H9 (cell line): ENCODE data around the gene LEFTY1. TPM values are rescaled to one million over a fixed set of nuclear protein-coding genes. Genes with fewer than 3 reads are reported as not detected.

ENCODE experiments used
- DNase-seq: peaks from one replicate; pipeline ENCODE4 v3.0.0-alpha.2; 2017
- H2AFZ ChIP-seq: one replicate; pipeline ENCODE4 v1.6.1; 2013; ENCODE audit warnings: mild to moderate bottlenecking, low read length, control low read depth, moderate library complexity
- H2AK5ac ChIP-seq: 2 replicates; pipeline ENCODE4 v1.6.1; 2013; ENCODE audit warnings: low read length, control low read depth, mixed read lengths; ENCODE audit not compliant: insufficient read length
- H2BK120ac ChIP-seq: one replicate; pipeline ENCODE4 v1.6.1; 2013; ENCODE audit warnings: low read depth, mild to moderate bottlenecking, low read length, control low read depth, inconsistent platforms; ENCODE audit not compliant: poor library complexity, severe bottlenecking
- H2BK12ac ChIP-seq: 2 replicates; pipeline ENCODE4 v1.6.1; 2013; ENCODE audit warnings: low read length, control low read depth, mixed read lengths, low read depth; ENCODE audit not compliant: insufficient read length
- H2BK15ac ChIP-seq: 2 replicates; pipeline ENCODE4 v1.6.1; 2013; ENCODE audit warnings: low read depth, low read length, control low read depth
- H2BK20ac ChIP-seq: one replicate; pipeline ENCODE4 v1.6.1; 2013; ENCODE audit warnings: low read depth, mild to moderate bottlenecking, low read length, control low read depth, inconsistent platforms; ENCODE audit not compliant: poor library complexity, severe bottlenecking
- H2BK5ac ChIP-seq: 2 replicates; pipeline ENCODE4 v1.6.1; 2013; ENCODE audit warnings: low read length, control low read depth, mixed read lengths; ENCODE audit not compliant: insufficient read length
- H3K14ac ChIP-seq: 2 replicates; pipeline ENCODE4 v1.6.1; 2013; ENCODE audit warnings: low read length, control low read depth; ENCODE audit not compliant: insufficient read depth
- H3K18ac ChIP-seq: 2 replicates; pipeline ENCODE4 v1.6.1; 2013; ENCODE audit warnings: low read depth, mild to moderate bottlenecking, mixed read lengths, low read length, control low read depth; ENCODE audit not compliant: insufficient read length
- H3K23ac ChIP-seq: 2 replicates; pipeline ENCODE4 v1.6.1; 2013; ENCODE audit warnings: low read length, control low read depth, mixed read lengths, low read depth; ENCODE audit not compliant: insufficient read length
- H3K23me2 ChIP-seq: 2 replicates; pipeline ENCODE4 v1.6.1; 2013; ENCODE audit warnings: low read depth, mild to moderate bottlenecking, mixed read lengths, low read length, control low read depth; ENCODE audit not compliant: insufficient read length, poor library complexity, severe bottlenecking
- H3K27ac ChIP-seq: 2 replicates; pipeline ENCODE4 v1.5.1; 2013; ENCODE audit warnings: low read length, control low read depth, mixed read lengths, low read depth; ENCODE audit not compliant: insufficient read length
- H3K27me3 ChIP-seq: 2 replicates; pipeline ENCODE4 v1.6.1; 2013; ENCODE audit warnings: low read length, control low read depth, inconsistent platforms; ENCODE audit not compliant: insufficient read depth
- H3K4ac ChIP-seq: 2 replicates; pipeline ENCODE4 v1.6.1; 2013; ENCODE audit warnings: low read depth, mild to moderate bottlenecking, control low read depth, inconsistent platforms, low read length, moderate library complexity
- H3K4me1 ChIP-seq: 2 replicates; pipeline ENCODE4 v1.6.1; 2013; ENCODE audit warnings: low read length, control low read depth, inconsistent platforms; ENCODE audit not compliant: insufficient read depth
- H3K4me2 ChIP-seq: 2 replicates; pipeline ENCODE4 v1.6.1; 2013; ENCODE audit warnings: low read length, control low read depth, mixed read lengths; ENCODE audit not compliant: insufficient read length, insufficient read depth
- H3K56ac ChIP-seq: 2 replicates; pipeline ENCODE4 v1.6.1; 2013; ENCODE audit warnings: low read depth, mild to moderate bottlenecking, mixed read lengths, low read length, control low read depth; ENCODE audit not compliant: insufficient read length
- H3K79me1 ChIP-seq: 2 replicates; pipeline ENCODE4 v1.6.1; 2013; ENCODE audit warnings: low read depth, mild to moderate bottlenecking, moderate library complexity, low read length, control low read depth, inconsistent platforms; ENCODE audit not compliant: insufficient read depth, poor library complexity, severe bottlenecking
- H3K79me2 ChIP-seq: 2 replicates; pipeline ENCODE4 v1.6.1; 2013; ENCODE audit warnings: low read length, control low read depth, inconsistent platforms; ENCODE audit not compliant: insufficient read depth
- H3K9ac ChIP-seq: 2 replicates; pipeline ENCODE4 v1.6.1; 2013; ENCODE audit warnings: low read length, control low read depth, mixed read lengths; ENCODE audit not compliant: insufficient read length; ENCODE audit errors: extremely low read depth
- H3K9me3 ChIP-seq: one replicate; pipeline ENCODE4 v1.6.1; 2013; ENCODE audit warnings: low read depth, low read length, inconsistent platforms; ENCODE audit not compliant: control insufficient read depth
- H3T11ph ChIP-seq: one replicate; pipeline ENCODE4 v1.6.1; 2013; ENCODE audit warnings: mild to moderate bottlenecking, low read length, control low read depth, inconsistent platforms
- H4K20me1 ChIP-seq: one replicate; pipeline ENCODE4 v1.6.1; 2013; ENCODE audit not compliant: control insufficient read depth, insufficient read length, insufficient read depth
- H4K5ac ChIP-seq: 2 replicates; pipeline ENCODE4 v1.6.1; 2013; ENCODE audit warnings: low read depth, mild to moderate bottlenecking, mixed read lengths, low read length, control low read depth; ENCODE audit not compliant: insufficient read length
- H4K8ac ChIP-seq: replicated peaks from 2 replicates; pipeline ENCODE4 v1.6.1; 2013; ENCODE audit warnings: low read length, control low read depth, mixed read lengths, low read depth; ENCODE audit not compliant: insufficient read length
- H4K91ac ChIP-seq: 2 replicates; pipeline ENCODE4 v1.6.1; 2013; ENCODE audit warnings: low read depth, mild to moderate bottlenecking, moderate library complexity, mixed read lengths, low read length, control low read depth; ENCODE audit not compliant: insufficient read length
- H3K27ac Mint-ChIP-seq, 3 experiments: 2 replicates in 2 of 3; 3 replicates in 1 of 3; pipeline ENCODE4 v1.8.0; 2020 to 2021; ENCODE audit warnings: mixed read lengths in 3 of 3, mild to moderate bottlenecking in 1 of 3, moderate library complexity in 1 of 3
- H3K27me3 Mint-ChIP-seq: 2 replicates; pipeline ENCODE4 v1.8.0; 2021; ENCODE audit warnings: low read depth, mild to moderate bottlenecking, moderate library complexity, mixed read lengths
- H3K36me3 Mint-ChIP-seq, 3 experiments: 2 replicates in 2 of 3; 3 replicates in 1 of 3; pipeline ENCODE4 v1.8.0; 2020 to 2021; ENCODE audit warnings: low read depth in 3 of 3, mixed read lengths in 3 of 3; ENCODE audit not compliant: insufficient read depth in 1 of 3
- H3K4me1 Mint-ChIP-seq, 2 experiments: 2 replicates each; pipeline ENCODE4 v1.8.0; 2020; ENCODE audit warnings: mixed read lengths in 2 of 2
- H3K4me3 Mint-ChIP-seq, 2 experiments: 2 replicates in 1 of 2; 3 replicates in 1 of 2; pipeline ENCODE4 v1.8.0; 2020 to 2021; ENCODE audit warnings: mild to moderate bottlenecking in 2 of 2, mixed read lengths in 2 of 2, moderate library complexity in 1 of 2
- H3K9me3 Mint-ChIP-seq, 2 experiments: 2 replicates in 1 of 2; 3 replicates in 1 of 2; pipeline ENCODE4 v1.8.0; 2020; ENCODE audit warnings: mild to moderate bottlenecking in 2 of 2, mixed read lengths in 2 of 2, moderate library complexity in 1 of 2
- CTCF ChIP-seq: fragments of 200-600 bp; sonication (generic); conservative IDR thresholded peaks from 3 replicates; pipeline ENCODE4 v1.8.0; 2021; ENCODE audit warnings: antibody characterized with exemption, mild to moderate bottlenecking
- WGBS: extraction: QIAGEN DNeasy Blood & Tissue Kit; methylation state at CpG from one replicate; pipeline ENCODE4 v1.1.7; 2013; ENCODE audit warnings: missing lambda C conversion rate, low lambda C conversion rate, mixed read lengths; ENCODE audit not compliant: insufficient read length; ENCODE audit errors: extremely low coverage; 5-methylcytosine and 5-hydroxymethylcytosine counted together
- total RNA-seq: library from RNA; stranded (reverse); gene quantifications from 2 replicates; pipeline ENCODE4 v1.2.1, GENCODE V29; 2021

LEFTY1 gene
- total RNA-seq, 1 experiment from 2014 or later, result 107 TPM

- Histone ChIP-seq H2AK5ac (peak overlapping the region; percentile 14), H3K18ac (peak overlapping the region; percentile 27), H3K27ac (no peak overlapping the region), H2BK12ac (peak overlapping the region; percentile 16), H3K4me1 (peaks cover 12% of the 10 kb centered on the region; the same call in 1 of the 2 replicates), H4K5ac (no peak overlapping the region), H3K79me2 (no peaks in the 10 kb centered on the region), H3K14ac (no peak overlapping the region; the same call in 1 of the 2 replicates), H3K27me3 (no peaks in the 10 kb centered on the region), H2BK15ac (no peak overlapping the region), H3K4me2 (no peak overlapping the region), H3K56ac (no peak overlapping the region), H2BK20ac (no peak overlapping the region), H4K8ac (no peak overlapping the region), H3K79me1 (no peaks in the 10 kb centered on the region), H3T11ph (no peak overlapping the region), H2AFZ (no peak overlapping the region), H3K9me3 (no peaks in the 10 kb centered on the region), H3K23ac (no peak overlapping the region), H3K4ac (no peak overlapping the region), H2BK5ac (no peak overlapping the region), H4K91ac (peak overlapping the region; percentile 32), H3K23me2 (no peaks in the 10 kb centered on the region), H4K20me1 (no peaks in the 10 kb centered on the region), H2BK120ac (no peak overlapping the region), H3K9ac (no peak overlapping the region)
- peaks cover 4% of the 10 kb centered on the region for H3K27me3 Mint-ChIP-seq
- H3K9me3 Mint-ChIP-seq, result no peaks in the 10 kb centered on the region; a peak in 2 of 5 replicates
- H3K27ac Mint-ChIP-seq, result peak overlapping the region in 2 of 3 experiments; percentile 97 to 98; a peak in 5 of 7 replicates
- no CpG with 5 or more reads among the region's 19 CpGs for WGBS
- no peak for TF ChIP-seq CTCF
- DNase-seq, result no peak
- H3K36me3 Mint-ChIP-seq, result no peaks in the 10 kb centered on the region; a peak in 1 of 7 replicates
- H3K4me1 Mint-ChIP-seq, result peaks cover 38 to 40% of the 10 kb centered on the region in 2 experiments
- peak overlapping the region in 1 of 2 experiments; percentile 36; a peak in 2 of 5 replicates for H3K4me3 Mint-ChIP-seq
Observed at GRCh38 chr1:225897595-225898514, 8.9 kb upstream of the LEFTY1 start.
